Measurements from ENCODE around the gene TMEM184C. TPM values are rescaled to one million over a fixed set of nuclear protein-coding genes. Genes with fewer than 3 reads are reported as not detected.

TMEM184C gene
- total and polyA plus RNA-seq, 2 donors (not counting 1 experiment from before 2014, with no cell fraction given), result 4.9 to 27.5 TPM

DNA sequence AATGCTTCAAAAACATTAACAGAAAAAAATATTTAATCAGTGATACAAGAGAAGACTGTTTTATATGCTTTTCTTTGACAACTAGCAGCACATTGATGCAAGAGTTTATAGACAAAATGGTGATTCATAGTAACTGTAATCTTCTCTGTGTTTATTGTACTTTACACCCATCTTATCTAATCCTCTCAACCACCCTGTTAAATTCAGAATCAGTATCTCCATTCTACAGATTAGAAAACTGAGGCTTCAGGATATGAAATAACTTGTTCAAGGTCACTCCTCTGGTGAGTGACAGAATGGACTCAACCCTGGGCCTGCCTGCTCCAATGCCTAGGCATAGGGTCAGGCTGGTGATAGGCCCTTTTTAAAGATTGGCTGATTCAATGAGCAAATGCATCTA, 26.1 kb upstream of the TMEM184C start:
- Mint-ChIP-seq H3K4me1 (peaks cover 1% of the 10 kb centered on the region), H3K27ac (no peak overlapping the region), H3K9me3 (ENCODE audit: insufficient read depth) (no peaks in the 10 kb centered on the region), H3K27me3 (peaks cover 17% of the 10 kb centered on the region), H3K4me3 (no peak overlapping the region)
- H4K20me1 ChIP-seq (ENCODE audit: control insufficient read depth, insufficient read depth, low read length, poor library complexity, severe bottlenecking), result no peaks in the 10 kb centered on the region
- ChIA-PET POLR2A (no interaction called here), CTCF (interaction anchor here (0.6 to 2.0 kb wide), 2 partner anchors 71 to 572 kb away, joined by 3 to 7 read pairs; no protein-coding TSS in a partner anchor)
- H3K9ac ChIP-seq (ENCODE audit: low read length), result no peak overlapping the region
- H3K9me3 ChIP-seq (ENCODE audit: control extremely low read depth in 1 of 3, control insufficient read depth in 2 of 3, insufficient read depth in 1 of 3, low read length in 2 of 3), result no peaks in the 10 kb centered on the region
- intact Hi-C loops (cut with micrococcal nuclease), result loop anchor here (5.0 kb wide), 1 partner anchor 1249 kb away; no protein-coding TSS in a partner anchor
- H3K27ac ChIP-seq (ENCODE audit: low read length in 2 of 2), result no peak overlapping the region
- H3K79me2 ChIP-seq (ENCODE audit: control insufficient read depth, insufficient read depth, low read length), result no peaks in the 10 kb centered on the region
- no peaks in the 10 kb centered on the region for H3K4me1 ChIP-seq (ENCODE audit: control insufficient read depth in 2 of 2, insufficient read depth in 2 of 2, low read length in 2 of 2)
- ATAC-seq (ENCODE audit: low read depth) (no peak), DNase-seq (no peak)
- H3K4me2 ChIP-seq (replicated peaks; ENCODE audit: low read depth, low read length, poor library complexity, severe bottlenecking), result no peak overlapping the region
- H2AFZ ChIP-seq (ENCODE audit: insufficient read depth, low read depth, low read length, poor library complexity, severe bottlenecking), result no peak overlapping the region
- H3K4me3 ChIP-seq (ENCODE audit: control extremely low read depth in 1 of 5, extremely low read depth in 1 of 5, insufficient read depth in 1 of 5, low read depth in 2 of 5, low read length in 4 of 5), result no peak overlapping the region
- no peaks in the 10 kb centered on the region for H3K36me3 ChIP-seq (replicated peaks in 1 of 2; ENCODE audit: control extremely low read depth in 1 of 2, control insufficient read depth in 1 of 2, extremely low read depth in 1 of 2, insufficient read depth in 2 of 2, low read length in 1 of 2)
- peaks cover 0 to 3% (median 0%) of the 10 kb centered on the region in 4 experiments for H3K27me3 ChIP-seq (replicated peaks in 1 of 4; ENCODE audit: control extremely low read depth in 1 of 4, control insufficient read depth in 3 of 4, insufficient read depth in 4 of 4, low read length in 3 of 4)
- TF ChIP-seq EZH2 (IDR thresholded peaks at IDR 0.05; ENCODE audit: borderline replicate concordance, insufficient read depth, low read depth, low read length, poor library complexity, severe bottlenecking), result no peak
- TF ChIP-seq, protein P1, sequence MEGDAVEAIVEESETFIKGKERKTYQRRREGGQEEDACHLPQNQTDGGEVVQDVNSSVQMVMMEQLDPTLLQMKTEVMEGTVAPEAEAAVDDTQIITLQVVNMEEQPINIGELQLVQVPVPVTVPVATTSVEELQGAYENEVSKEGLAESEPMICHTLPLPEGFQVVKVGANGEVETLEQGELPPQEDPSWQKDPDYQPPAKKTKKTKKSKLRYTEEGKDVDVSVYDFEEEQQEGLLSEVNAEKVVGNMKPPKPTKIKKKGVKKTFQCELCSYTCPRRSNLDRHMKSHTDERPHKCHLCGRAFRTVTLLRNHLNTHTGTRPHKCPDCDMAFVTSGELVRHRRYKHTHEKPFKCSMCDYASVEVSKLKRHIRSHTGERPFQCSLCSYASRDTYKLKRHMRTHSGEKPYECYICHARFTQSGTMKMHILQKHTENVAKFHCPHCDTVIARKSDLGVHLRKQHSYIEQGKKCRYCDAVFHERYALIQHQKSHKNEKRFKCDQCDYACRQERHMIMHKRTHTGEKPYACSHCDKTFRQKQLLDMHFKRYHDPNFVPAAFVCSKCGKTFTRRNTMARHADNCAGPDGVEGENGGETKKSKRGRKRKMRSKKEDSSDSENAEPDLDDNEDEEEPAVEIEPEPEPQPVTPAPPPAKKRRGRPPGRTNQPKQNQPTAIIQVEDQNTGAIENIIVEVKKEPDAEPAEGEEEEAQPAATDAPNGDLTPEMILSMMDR (IDR thresholded peaks at IDR 0.05), result no peak

DNA sequence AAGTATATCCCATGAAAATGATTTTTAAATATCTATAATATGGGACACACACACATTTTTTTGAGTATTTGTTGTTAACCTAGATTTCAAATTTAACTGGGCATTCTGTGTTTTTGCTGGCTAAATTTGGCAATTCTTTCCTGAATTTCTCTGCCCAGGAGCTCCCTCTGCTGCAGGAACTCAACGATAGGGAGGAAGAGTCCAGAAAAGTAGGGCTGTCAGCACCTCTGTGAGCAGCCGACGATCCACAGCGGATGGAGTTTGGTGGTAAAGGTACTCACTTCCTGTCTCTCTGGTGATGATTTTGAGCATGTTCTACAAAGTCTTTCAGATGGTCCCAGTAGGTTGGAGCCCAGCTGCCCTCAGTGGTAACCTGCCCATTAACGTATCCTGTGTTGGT, 23.1 kb upstream of the TMEM184C start:
- ChIA-PET POLR2A (no interaction called here), CTCF (interaction anchor here (2.3 kb wide), 1 partner anchor 273 kb away, joined by 8 read pairs; no protein-coding TSS in a partner anchor)
- H3K4me1 Mint-ChIP-seq, result peaks cover 1% of the 10 kb centered on the region
- H3K79me2 ChIP-seq (ENCODE audit: control insufficient read depth, insufficient read depth, low read length), result no peaks in the 10 kb centered on the region
- H3K4me3 Mint-ChIP-seq, result no peak overlapping the region
- ATAC-seq (ENCODE audit: low read depth), result no peak
- intact Hi-C loops (cut with micrococcal nuclease), result loop anchor here (5.0 kb wide), 1 partner anchor 1252 kb away; no protein-coding TSS in a partner anchor
- no peak overlapping the region for H3K27ac ChIP-seq (ENCODE audit: low read length in 2 of 2)
- H3K27ac Mint-ChIP-seq, result no peak overlapping the region
- peaks cover 20% of the 10 kb centered on the region for H3K27me3 Mint-ChIP-seq
- no peak for DNase-seq
- TF ChIP-seq EZH2 (IDR thresholded peaks at IDR 0.05; ENCODE audit: borderline replicate concordance, insufficient read depth, low read depth, low read length, poor library complexity, severe bottlenecking), result no peak
- TF ChIP-seq, protein P1 (IDR thresholded peaks at IDR 0.05), result no peak
- H4K20me1 ChIP-seq (ENCODE audit: control insufficient read depth, insufficient read depth, low read length, poor library complexity, severe bottlenecking), result no peaks in the 10 kb centered on the region
- H3K9me3 ChIP-seq (ENCODE audit: control extremely low read depth in 1 of 3, control insufficient read depth in 2 of 3, insufficient read depth in 1 of 3, low read length in 2 of 3), result no peaks in the 10 kb centered on the region
- H2AFZ ChIP-seq (ENCODE audit: insufficient read depth, low read depth, low read length, poor library complexity, severe bottlenecking), result no peak overlapping the region
- H3K27me3 ChIP-seq (replicated peaks in 1 of 4; ENCODE audit: control extremely low read depth in 1 of 4, control insufficient read depth in 3 of 4, insufficient read depth in 4 of 4, low read length in 3 of 4), result peaks cover 0 to 3% (median 0%) of the 10 kb centered on the region in 4 experiments
- H3K4me2 ChIP-seq (replicated peaks; ENCODE audit: low read depth, low read length, poor library complexity, severe bottlenecking), result no peak overlapping the region
- no peak overlapping the region for H3K4me3 ChIP-seq (ENCODE audit: control extremely low read depth in 1 of 5, extremely low read depth in 1 of 5, insufficient read depth in 1 of 5, low read depth in 2 of 5, low read length in 4 of 5)
- H3K9me3 Mint-ChIP-seq (ENCODE audit: insufficient read depth), result no peaks in the 10 kb centered on the region
- no peaks in the 10 kb centered on the region for H3K36me3 ChIP-seq (replicated peaks in 1 of 2; ENCODE audit: control extremely low read depth in 1 of 2, control insufficient read depth in 1 of 2, extremely low read depth in 1 of 2, insufficient read depth in 2 of 2, low read length in 1 of 2)
- H3K4me1 ChIP-seq (ENCODE audit: control insufficient read depth in 2 of 2, insufficient read depth in 2 of 2, low read length in 2 of 2), result no peaks in the 10 kb centered on the region
- WGBS (ENCODE audit: insufficient coverage), result 84% methylated on average over 5 of the region's 5 CpGs
- H3K9ac ChIP-seq (ENCODE audit: low read length), result no peak overlapping the region

Measured in B cell (primary cell).